BJ (cell line): ENCODE measurements around the gene FOLR2. TPM values are rescaled to one million over a fixed set of nuclear protein-coding genes. Genes with fewer than 3 reads are reported as not detected.
"Not testable (repeated sequence)": the region's sequence is repeated elsewhere in the genome, so short reads cannot be mapped to it uniquely, and the experiment has no call there.

Experiments used
- CTCF ChIA-PET: fragments of 350-600 bp; formaldehyde crosslinking; extraction: SDS; loops from one replicate; lab custom pipeline; 2021; ENCODE audit warnings: antibody characterized with exemption, inconsistent platforms; lab: Yijun Ruan, JAX
- POLR2A ChIA-PET: fragments of 300-600 bp; sonication (Branson Sonifier 250); formaldehyde crosslinking; extraction: SDS; loops from one replicate; lab custom pipeline; 2021; ENCODE audit warnings: antibody characterized with exemption; lab: Charles Lee
- DNase-seq: peaks from one replicate; pipeline ENCODE4 v3.0.0-alpha.2; 2011; ENCODE audit warnings: low read depth
- H3K27me3 ChIP-seq: 2 replicates; pipeline ENCODE4 v1.6.0; 2011; ENCODE audit warnings: low read length; ENCODE audit not compliant: control insufficient read depth, insufficient read depth
- H3K36me3 ChIP-seq: 2 replicates; pipeline ENCODE4 v1.5.1; 2011; ENCODE audit warnings: low read length; ENCODE audit not compliant: control insufficient read depth, insufficient read depth
- H3K4me3 ChIP-seq: 2 replicates; pipeline ENCODE4 v1.5.1; 2011; ENCODE audit warnings: low read depth, mild to moderate bottlenecking, control low read depth, low read length
- CTCF ChIP-seq: IDR thresholded peaks from 2 replicates; pipeline ENCODE4 v1.5.1; 2011; ENCODE audit warnings: low read depth, mild to moderate bottlenecking, control low read depth, inconsistent platforms, low read length, moderate library complexity; ENCODE audit not compliant: insufficient read depth
- polyA minus RNA-seq: library from RNA; depleted of rRNA, polyadenylated mRNA; stranded (reverse); fragments of >200 nt; gene quantifications from 2 replicates; pipeline ENCODE4 v1.2.3, GENCODE V29; 2011; rRNA and poly(A)+ RNA removed
- polyA plus RNA-seq: library from polyadenylated mRNA; depleted of rRNA; stranded (reverse); fragments of >200 nt; gene quantifications from 2 replicates; pipeline ENCODE4 v1.2.3, GENCODE V29; 2011; rRNA removed

Gene FOLR2
- polyA plus RNA-seq (not detected in 2 replicates), polyA minus RNA-seq (not detected in 2 replicates)

- Histone ChIP-seq H3K4me3 (no peak within 1 kb of the TSS), H3K27me3 (peaks cover 19% of the 10 kb centered on the region), H3K36me3 (no peaks in the 10 kb centered on the region)
- ChIA-PET POLR2A (no interaction called here), CTCF (no interaction called here)
- DNase-seq: no peak
- TF ChIP-seq CTCF: no peak
Measured at GRCh38 chr11:72216638-72217037, at the start of gene FOLR2. TSS of gene FOLR2 (plus strand) at chr11:72216794. CDS start at chr11:72218585, 1,791 bp downstream.

GRCh38 chr11:72169046-72169555 is 47.5 kb upstream of the FOLR2 start:
- not testable (repeated sequence) for H3K36me3 ChIP-seq, H3K4me3 ChIP-seq, H3K27me3 ChIP-seq, DNase-seq
- POLR2A ChIA-PET: interaction anchor here (0.6 kb wide), 1 partner anchor 553 kb away, joined by 11 read pairs; no protein-coding TSS in a partner anchor
- CTCF ChIA-PET: interaction anchor here (0.7 to 2.9 kb wide), 4 partner anchors 14 to 25 kb away, joined by 3 to 13 read pairs (median 4); no protein-coding TSS in a partner anchor

- ChIA-PET POLR2A (interaction anchor here (0.6 kb wide), 1 partner anchor 553 kb away, joined by 11 read pairs; no protein-coding TSS in a partner anchor), CTCF (interaction anchor here (0.7 to 4.7 kb wide), 4 partner anchors 14 to 192 kb away, joined by 3 to 19 read pairs (median 4); no protein-coding TSS in a partner anchor)
- not testable (repeated sequence) for H3K4me3 ChIP-seq, DNase-seq, H3K36me3 ChIP-seq, H3K27me3 ChIP-seq
Measured at GRCh38 chr11:72169754-72170153, 46.8 kb upstream of the FOLR2 start.

GRCh38 chr11:72172043-72172442 is 44.6 kb upstream of the FOLR2 start:
- CTCF ChIA-PET: interaction anchor here (0.6 to 4.7 kb wide), 2 partner anchors 12 to 273 kb away, joined by 3 to 19 read pairs; no protein-coding TSS in a partner anchor
- H3K36me3 ChIP-seq, DNase-seq, H3K4me3 ChIP-seq, H3K27me3 ChIP-seq, POLR2A ChIA-PET: not testable (repeated sequence)

- ChIA-PET CTCF (interaction anchor here (4.7 kb wide), 1 partner anchor 11 kb away, joined by 19 read pairs; no protein-coding TSS in a partner anchor), POLR2A (no interaction called here)
- no peak for TF ChIP-seq CTCF
- Histone ChIP-seq H3K4me3 (no peak overlapping the region), H3K27me3 (no peaks in the 10 kb centered on the region), H3K36me3 (no peaks in the 10 kb centered on the region)
- no peak for DNase-seq
Measured at GRCh38 chr11:72173291-72173690, 43.3 kb upstream of the FOLR2 start.

GRCh38 chr11:72174302-72175070 is 42.1 kb upstream of the FOLR2 start:
- no peak overlapping the region for H3K4me3 ChIP-seq
- no peak for TF ChIP-seq CTCF

More at GRCh38 chr11:72174302-72175070, 42.1 kb upstream of the FOLR2 start:
- Histone ChIP-seq H3K27me3 (no peaks in the 10 kb centered on the region), H3K36me3 (no peaks in the 10 kb centered on the region)
- no peak for DNase-seq
- ChIA-PET CTCF (interaction anchor here (4.7 kb wide), 1 partner anchor 10 kb away, joined by 19 read pairs; no protein-coding TSS in a partner anchor), POLR2A (no interaction called here)
